Measurements from ENCODE around the gene RNF182.
"Not testable (repeated sequence)": the region's sequence is repeated elsewhere in the genome, so short reads cannot be mapped to it uniquely, and the experiment has no call there.

Gene RNF182

GRCh38 chr6:13924949-13925881, at the start of gene RNF182:
RNF182 (plus strand) TSS chr6:13924952; CDS start chr6:13977120, 52,168 bp downstream.
- peak in 1 of 56 donors; percentile 13 for DNase-seq

- no peak for DNase-seq
Observed at GRCh38 chr6:13877051-13877450, 47.7 kb upstream of the RNF182 start.

GRCh38 chr6:13880061-13880663, 44.6 kb upstream of the RNF182 start:
- DNase-seq: not testable (repeated sequence)

GRCh38 chr6:13881621-13882165, 43.1 kb upstream of the RNF182 start:
- no peak for DNase-seq

GRCh38 chr6:13883966-13884365, 40.8 kb upstream of the RNF182 start:
- DNase-seq: no peak

GRCh38 chr6:13884397-13884796, 40.4 kb upstream of the RNF182 start:
- no peak for DNase-seq

GRCh38 chr6:13885601-13886000, 39.2 kb upstream of the RNF182 start:
- no peak for DNase-seq

- no peak for DNase-seq
Observed at GRCh38 chr6:13886949-13887348, 37.8 kb upstream of the RNF182 start.

GRCh38 chr6:13892017-13892645, 32.6 kb upstream of the RNF182 start:
- DNase-seq: no peak

- no peak for DNase-seq
Observed at GRCh38 chr6:13902922-13903321, 21.8 kb upstream of the RNF182 start.

- DNase-seq: peak in 1 of 56 donors; percentile 5
Observed at GRCh38 chr6:13903364-13903763, 21.4 kb upstream of the RNF182 start.

GRCh38 chr6:13907001-13907350, 17.8 kb upstream of the RNF182 start:
- no peak for DNase-seq

- no peak for DNase-seq
Observed at GRCh38 chr6:13907614-13908215, 17.0 kb upstream of the RNF182 start.

GRCh38 chr6:13908955-13909381, 15.8 kb upstream of the RNF182 start:
- DNase-seq: peak in 20 of 56 donors; percentile 3 to 46 (median 15)

GRCh38 chr6:13910443-13910842, 14.3 kb upstream of the RNF182 start:
- DNase-seq: no peak

- DNase-seq: no peak
Observed at GRCh38 chr6:13911337-13911736, 13.4 kb upstream of the RNF182 start.

- DNase-seq: no peak
Observed at GRCh38 chr6:13913226-13914001, 11.3 kb upstream of the RNF182 start.

- DNase-seq: peak in 5 of 56 donors; percentile 8 to 23 (median 9)
Observed at GRCh38 chr6:13914351-13914750, 10.4 kb upstream of the RNF182 start.

GRCh38 chr6:13915561-13916229, 9.1 kb upstream of the RNF182 start:
- DNase-seq: peak in 27 of 56 donors; percentile 3 to 71 (median 31)

Measured in amygdala (tissue), 56 donors.